GM12878 (cell line): ENCODE data around the gene OR8H1. TPM values are rescaled to one million over a fixed set of nuclear protein-coding genes. Genes with fewer than 3 reads are reported as not detected.

Source experiments
- ATAC-seq: fragments of 200-7000 bp; cut with Tn5 transposase; 3 replicates; pipeline ENCODE4 v1.9.1; 2020; ENCODE audit warnings: mild to moderate bottlenecking, moderate library complexity
- BruUV-seq: library from RNA; stranded (reverse); fragments of 400-500 nt; replicated peaks from 2 replicates; lab custom pipeline; 2021; lab: Mats Ljungman, UMichigan
- CTCF ChIA-PET: fragments of 300-600 bp; sonication (Branson Sonifier 250); formaldehyde crosslinking; extraction: SDS; loops from one replicate; lab custom pipeline; 2021; ENCODE audit warnings: inconsistent platforms; lab: Yijun Ruan, JAX
- POLR2A ChIA-PET: fragments of 350-600 bp; formaldehyde crosslinking; extraction: SDS; loops from one replicate; lab custom pipeline; 2021; ENCODE audit warnings: inconsistent platforms; lab: Charles Lee
- RAD21 ChIA-PET: fragments of 300-600 bp; sonication (Branson Sonifier 250); formaldehyde crosslinking; loops from one replicate; lab custom pipeline; 2023; ENCODE audit warnings: antibody characterized with exemption; ENCODE audit not compliant: unreplicated experiment; lab: Charles Lee
- SMC1A ChIA-PET: fragments of 300-600 bp; sonication (Branson Sonifier 250); formaldehyde crosslinking; loops from one replicate; lab custom pipeline; 2023; ENCODE audit not compliant: unreplicated experiment, uncharacterized antibody; lab: Charles Lee
- DNase-seq: peaks from one replicate; pipeline ENCODE4 v3.0.0-alpha.2; 2011; ENCODE audit warnings: low read depth, low spot score
- FAIRE-seq: peaks from 3 replicates; lab custom pipeline; 2011; peaks lifted over from hg19 to GRCh38; lab: Jason Lieb, UNC
- H2AFZ ChIP-seq: 2 replicates; pipeline ENCODE4 v1.6.0; 2011; ENCODE audit warnings: low read depth, low read length, control low read depth; ENCODE audit not compliant: control insufficient read depth
- H3K27ac ChIP-seq: 2 replicates; pipeline ENCODE4 v1.5.1; 2011; ENCODE audit warnings: control low read depth; ENCODE audit not compliant: control insufficient read depth, insufficient read depth
- H3K27me3 ChIP-seq, 2 experiments: replicated peaks in 1 of 2; 2 replicates each; pipeline versions ENCODE4 v1.6.0 to v1.6.1; 2011; ENCODE audit warnings: low read length in 1 of 2; ENCODE audit not compliant: control insufficient read depth in 2 of 2, insufficient read depth in 2 of 2
- H3K36me3 ChIP-seq, 2 experiments: 2 replicates each; pipeline ENCODE4 v1.5.1; 2011; ENCODE audit warnings: low read length in 1 of 2; ENCODE audit not compliant: control insufficient read depth in 2 of 2, insufficient read depth in 2 of 2
- H3K4me1 ChIP-seq: 2 replicates; pipeline ENCODE4 v1.6.1; 2011; ENCODE audit warnings: mild to moderate bottlenecking, low read length, moderate library complexity, mixed read lengths; ENCODE audit not compliant: control insufficient read depth, insufficient read depth
- H3K4me2 ChIP-seq: 2 replicates; pipeline ENCODE4 v1.6.0; 2011; ENCODE audit warnings: control low read depth; ENCODE audit not compliant: control insufficient read depth, insufficient read depth
- H3K4me3 ChIP-seq: fragments of 200-600 bp; sonication (generic); 2 replicates; pipeline ENCODE4 v1.5.1; 2016
- H3K79me2 ChIP-seq: 2 replicates; pipeline ENCODE4 v1.6.0; 2011; ENCODE audit warnings: low read length; ENCODE audit not compliant: control insufficient read depth, insufficient read depth
- H3K9ac ChIP-seq: 2 replicates; pipeline ENCODE4 v1.8.0; 2011; ENCODE audit warnings: low read length, control low read depth, mixed read lengths; ENCODE audit not compliant: control insufficient read depth, insufficient read depth
- H3K9me3 ChIP-seq: replicated peaks from 3 replicates; pipeline ENCODE4 v1.5.1; 2011; ENCODE audit warnings: mild to moderate bottlenecking, low read length; ENCODE audit not compliant: control insufficient read depth, insufficient read depth
- H4K20me1 ChIP-seq: 2 replicates; pipeline ENCODE4 v1.6.0; 2011; ENCODE audit not compliant: control insufficient read depth, insufficient read depth
- FOXM1 ChIP-seq: IDR thresholded peaks from 2 replicates; pipeline ENCODE4 v1.6.1; 2012; ENCODE audit warnings: low read depth, mild to moderate bottlenecking, inconsistent platforms, low read length, moderate library complexity
- HDGF ChIP-seq: fragments of 450-650 bp; IDR thresholded peaks from 2 replicates; pipeline ENCODE4 v1.6.1; 2016; ENCODE audit warnings: antibody characterized with exemption
- IKZF2 ChIP-seq, 2 experiments: fragments of 450-650 bp; IDR thresholded peaks; 2 replicates each; pipeline ENCODE4 v1.6.1; 2017; ENCODE audit warnings: mild to moderate bottlenecking in 2 of 2, moderate library complexity in 2 of 2
- IRF4 ChIP-seq: IDR thresholded peaks from 2 replicates; pipeline ENCODE4 v1.6.1; 2011; ENCODE audit warnings: low read depth, low read length
- KDM1A ChIP-seq: fragments of 200-600 bp; sonication (generic); IDR thresholded peaks from 2 replicates; pipeline ENCODE4 v1.6.1; 2016; ENCODE audit warnings: borderline replicate concordance
- MXI1 ChIP-seq: fragments of 150-350 bp; IDR thresholded peaks from 2 replicates; pipeline ENCODE4 v1.6.1; 2011; ENCODE audit warnings: low read depth, mild to moderate bottlenecking, inconsistent platforms, low read length, improper control_type of control experiment
- NFIC ChIP-seq: IDR thresholded peaks from 2 replicates; pipeline ENCODE4 v1.6.1; 2012; ENCODE audit warnings: low read depth, mild to moderate bottlenecking, inconsistent platforms, low read length, moderate library complexity
- NFYA ChIP-seq: IDR thresholded peaks from 2 replicates; pipeline ENCODE4 v1.6.1; 2011; ENCODE audit warnings: low read depth, mild to moderate bottlenecking, low read length, improper control_type of control experiment, borderline replicate concordance
- STAT3 ChIP-seq: IDR thresholded peaks from 2 replicates; pipeline ENCODE4 v1.6.1; 2011; ENCODE audit warnings: low read depth, low read length, improper control_type of control experiment
- WGBS: methylation state at CpG from one replicate; pipeline ENCODE4 v1.1.6; 2016; ENCODE audit warnings: low lambda C conversion rate; ENCODE audit not compliant: insufficient replicate concordance, insufficient coverage; ENCODE audit errors: missing lambda C conversion rate; 5-methylcytosine and 5-hydroxymethylcytosine counted together
- in situ Hi-C: fragments of 300-500 bp; cut with MboI; formaldehyde crosslinking; loops from 9 replicates; pipeline ENCODE4 v1.14.3; 2018; ENCODE audit warnings: mixed read lengths
- intact Hi-C: fragments of 100-400 bp; cut with micrococcal nuclease; formaldehyde crosslinking; loops from one replicate; pipeline ENCODE4 v1.14.2; 2022; ENCODE audit not compliant: unreplicated experiment
- polyA plus RNA-seq, 11 experiments: library from polyadenylated mRNA; depleted of rRNA in 4 of 11; unstranded in 6 of 11; stranded (reverse) in 5 of 11; fragments of >200 nt; fragmentation: Nextera tagmentation in 4 of 11; fragmentation: Illumina TruSeq in 1 of 11; extraction: Ambion mirVana in 4 of 11; extraction: Trizol in 1 of 11; gene quantifications; 1 replicate in 1 of 11; 2 replicates in 10 of 11; pipeline versions ENCODE4 v1.2.1 to v1.2.3, GENCODE V29; 2011 to 2016; ENCODE audit warnings: inconsistent platforms in 2 of 11, missing spikeins in 2 of 11, low read depth in 1 of 11
- total RNA-seq, 4 experiments: library from RNA; depleted of rRNA in 3 of 4; stranded (reverse); fragments of >200 nt in 3 of 4; fragmentation: Illumina TruSeq in 1 of 4; extraction: Trizol in 1 of 4; gene quantifications; 2 replicates each; pipeline versions ENCODE4 v1.2.1 to v1.2.3, GENCODE V29; 2013 to 2021
- TF ChIP-seq, protein P1 (sequence below): IDR thresholded peaks from 2 replicates; pipeline ENCODE4 v1.6.1; 2012; ENCODE audit warnings: low read depth, low read length, improper control_type of control experiment
- TF ChIP-seq, protein P2 (sequence below): fragments of 450-650 bp; IDR thresholded peaks from 2 replicates; pipeline ENCODE4 v1.6.1; 2018; ENCODE audit warnings: mild to moderate bottlenecking, low read depth, moderate library complexity; ENCODE audit not compliant: partially characterized antibody

OR8H1 gene
- total and polyA plus RNA-seq, 10 of the 15 experiments (the other 5 are each of a cell fraction or from before 2014, with no cell fraction given), result not detected

DNA sequence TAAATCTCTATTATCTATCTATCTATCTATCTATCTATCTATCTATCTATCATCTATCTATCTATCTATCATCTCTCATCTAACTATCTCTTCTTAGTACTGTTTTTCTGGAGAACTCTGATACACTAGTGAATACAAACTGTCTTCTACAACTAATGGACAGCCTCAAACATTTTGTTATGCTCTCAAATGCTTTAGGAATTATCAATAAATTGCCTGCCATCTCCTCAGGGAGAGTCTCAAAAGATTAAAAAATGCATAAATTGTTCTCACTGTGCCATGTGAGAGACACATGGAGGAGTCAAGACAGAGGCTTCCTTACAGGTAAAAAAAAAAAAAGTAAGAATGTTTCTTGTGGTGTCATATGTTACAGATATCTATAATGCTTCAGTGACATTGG is 22.8 kb upstream of the OR8H1 start, which contains the start of gene OR8K3 (continued):
- TF ChIP-seq, protein P1, sequence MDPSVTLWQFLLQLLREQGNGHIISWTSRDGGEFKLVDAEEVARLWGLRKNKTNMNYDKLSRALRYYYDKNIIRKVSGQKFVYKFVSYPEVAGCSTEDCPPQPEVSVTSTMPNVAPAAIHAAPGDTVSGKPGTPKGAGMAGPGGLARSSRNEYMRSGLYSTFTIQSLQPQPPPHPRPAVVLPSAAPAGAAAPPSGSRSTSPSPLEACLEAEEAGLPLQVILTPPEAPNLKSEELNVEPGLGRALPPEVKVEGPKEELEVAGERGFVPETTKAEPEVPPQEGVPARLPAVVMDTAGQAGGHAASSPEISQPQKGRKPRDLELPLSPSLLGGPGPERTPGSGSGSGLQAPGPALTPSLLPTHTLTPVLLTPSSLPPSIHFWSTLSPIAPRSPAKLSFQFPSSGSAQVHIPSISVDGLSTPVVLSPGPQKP, result no peak
- TF ChIP-seq FOXM1, result no peak
- no peak for TF ChIP-seq NFYA
- TF ChIP-seq, all 136 proteins: peak for 0

DNA sequence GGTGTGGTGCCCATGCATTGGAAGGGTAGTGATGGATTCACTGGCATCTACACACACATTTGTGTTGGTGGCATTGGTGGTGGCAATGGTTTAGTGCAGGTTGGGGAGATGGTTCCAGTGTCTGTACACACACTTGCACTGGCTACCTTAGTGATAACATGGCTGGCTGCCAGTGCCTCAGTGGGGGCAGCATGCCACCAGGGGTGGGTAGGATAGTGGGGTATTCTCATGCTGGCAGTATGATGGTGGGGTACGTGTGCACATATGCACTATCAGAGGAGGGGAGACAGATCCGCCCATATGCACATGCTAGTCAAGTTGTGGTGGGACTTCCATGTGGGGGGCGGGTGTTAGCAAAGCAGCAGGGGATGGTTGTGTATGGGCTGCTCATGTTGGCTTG is 15.8 kb upstream of the OR8H1 start:
- H2AFZ ChIP-seq, result no peak overlapping the region
- no peaks in the 10 kb centered on the region for H3K79me2 ChIP-seq
- no TSS peak for BruUV-seq
- intact Hi-C loops, result no loop called here
- in situ Hi-C loops, result no loop called here
- no peaks in the 10 kb centered on the region for H3K4me1 ChIP-seq
- H3K27ac ChIP-seq, result no peak overlapping the region
- TF ChIP-seq HDGF, result no peak
- no peak overlapping the region for H3K9ac ChIP-seq
- ChIA-PET SMC1A (no interaction called here), RAD21 (no interaction called here), POLR2A (no interaction called here), CTCF (no interaction called here)
- no peak overlapping the region for H3K4me3 ChIP-seq
- ATAC-seq (no peak), FAIRE-seq (no peak), DNase-seq (no peak)
- H3K27me3 ChIP-seq, result no peaks in the 10 kb centered on the region
- no peak overlapping the region for H3K4me2 ChIP-seq
- H3K9me3 ChIP-seq, result no peaks in the 10 kb centered on the region
- no peaks in the 10 kb centered on the region for H4K20me1 ChIP-seq
- no peaks in the 10 kb centered on the region for H3K36me3 ChIP-seq
- 0% methylated on average over 3 of the region's 3 CpGs for whole genome bisulfite sequencing

DNA sequence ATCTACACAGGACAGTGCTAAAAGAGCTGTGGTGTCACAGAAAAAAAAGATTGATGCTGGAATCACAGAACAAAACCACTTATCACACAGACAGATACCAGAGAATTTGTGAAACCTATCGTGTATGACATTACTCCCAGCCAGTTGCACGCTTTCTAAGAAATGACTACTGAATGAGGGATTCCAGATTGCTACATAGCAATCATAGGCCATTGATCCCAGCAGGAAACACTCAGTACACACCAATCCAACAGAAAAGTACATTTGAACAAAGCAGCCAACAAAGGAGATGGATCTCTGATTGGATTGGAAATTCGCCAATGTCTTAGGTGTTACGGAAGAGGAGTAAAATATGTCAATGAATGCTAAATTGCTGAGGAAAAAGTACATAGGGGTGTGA is 4.8 kb upstream of the OR8H1 start:
- BruUV-seq, result no TSS peak
- intact Hi-C loops (loop anchor here (5.0 kb wide), 1 partner anchor 55 kb away; the partner anchor contains the start of gene OR8J1), in situ Hi-C loops (no loop called here)
- Histone ChIP-seq H2AFZ (no peak overlapping the region), H3K27ac (no peak overlapping the region), H3K9me3 (no peaks in the 10 kb centered on the region), H3K79me2 (no peaks in the 10 kb centered on the region), H3K36me3 (no peaks in the 10 kb centered on the region), H3K9ac (no peak overlapping the region), H3K4me3 (no peak overlapping the region), H3K4me2 (no peak overlapping the region), H3K4me1 (no peaks in the 10 kb centered on the region), H3K27me3 (no peaks in the 10 kb centered on the region), H4K20me1 (no peaks in the 10 kb centered on the region)
- ChIA-PET CTCF (no interaction called here), SMC1A (no interaction called here), POLR2A (no interaction called here), RAD21 (no interaction called here)
- ATAC-seq, result no peak
- no peak for FAIRE-seq
- no peak for DNase-seq
- WGBS, result 66% methylated on average over 4 of the region's 4 CpGs
- no peak for TF ChIP-seq NFIC
- TF ChIP-seq KDM1A, result no peak
- TF ChIP-seq, protein P1, result no peak
- TF ChIP-seq, protein P2, sequence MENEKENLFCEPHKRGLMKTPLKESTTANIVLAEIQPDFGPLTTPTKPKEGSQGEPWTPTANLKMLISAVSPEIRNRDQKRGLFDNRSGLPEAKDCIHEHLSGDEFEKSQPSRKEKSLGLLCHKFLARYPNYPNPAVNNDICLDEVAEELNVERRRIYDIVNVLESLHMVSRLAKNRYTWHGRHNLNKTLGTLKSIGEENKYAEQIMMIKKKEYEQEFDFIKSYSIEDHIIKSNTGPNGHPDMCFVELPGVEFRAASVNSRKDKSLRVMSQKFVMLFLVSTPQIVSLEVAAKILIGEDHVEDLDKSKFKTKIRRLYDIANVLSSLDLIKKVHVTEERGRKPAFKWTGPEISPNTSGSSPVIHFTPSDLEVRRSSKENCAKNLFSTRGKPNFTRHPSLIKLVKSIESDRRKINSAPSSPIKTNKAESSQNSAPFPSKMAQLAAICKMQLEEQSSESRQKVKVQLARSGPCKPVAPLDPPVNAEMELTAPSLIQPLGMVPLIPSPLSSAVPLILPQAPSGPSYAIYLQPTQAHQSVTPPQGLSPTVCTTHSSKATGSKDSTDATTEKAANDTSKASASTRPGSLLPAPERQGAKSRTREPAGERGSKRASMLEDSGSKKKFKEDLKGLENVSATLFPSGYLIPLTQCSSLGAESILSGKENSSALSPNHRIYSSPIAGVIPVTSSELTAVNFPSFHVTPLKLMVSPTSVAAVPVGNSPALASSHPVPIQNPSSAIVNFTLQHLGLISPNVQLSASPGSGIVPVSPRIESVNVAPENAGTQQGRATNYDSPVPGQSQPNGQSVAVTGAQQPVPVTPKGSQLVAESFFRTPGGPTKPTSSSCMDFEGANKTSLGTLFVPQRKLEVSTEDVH, result no peak
- no peak for TF ChIP-seq STAT3
- no peak for TF ChIP-seq MXI1
- no peak for TF ChIP-seq IKZF2 (IDR thresholded peaks at IDR 0.05)
- no peak for TF ChIP-seq IRF4
